ENCODE results near the gene NCBP1. TPM values are rescaled to one million over a fixed set of nuclear protein-coding genes. Genes with fewer than 3 reads are reported as not detected.

NCBP1 gene, protein sequence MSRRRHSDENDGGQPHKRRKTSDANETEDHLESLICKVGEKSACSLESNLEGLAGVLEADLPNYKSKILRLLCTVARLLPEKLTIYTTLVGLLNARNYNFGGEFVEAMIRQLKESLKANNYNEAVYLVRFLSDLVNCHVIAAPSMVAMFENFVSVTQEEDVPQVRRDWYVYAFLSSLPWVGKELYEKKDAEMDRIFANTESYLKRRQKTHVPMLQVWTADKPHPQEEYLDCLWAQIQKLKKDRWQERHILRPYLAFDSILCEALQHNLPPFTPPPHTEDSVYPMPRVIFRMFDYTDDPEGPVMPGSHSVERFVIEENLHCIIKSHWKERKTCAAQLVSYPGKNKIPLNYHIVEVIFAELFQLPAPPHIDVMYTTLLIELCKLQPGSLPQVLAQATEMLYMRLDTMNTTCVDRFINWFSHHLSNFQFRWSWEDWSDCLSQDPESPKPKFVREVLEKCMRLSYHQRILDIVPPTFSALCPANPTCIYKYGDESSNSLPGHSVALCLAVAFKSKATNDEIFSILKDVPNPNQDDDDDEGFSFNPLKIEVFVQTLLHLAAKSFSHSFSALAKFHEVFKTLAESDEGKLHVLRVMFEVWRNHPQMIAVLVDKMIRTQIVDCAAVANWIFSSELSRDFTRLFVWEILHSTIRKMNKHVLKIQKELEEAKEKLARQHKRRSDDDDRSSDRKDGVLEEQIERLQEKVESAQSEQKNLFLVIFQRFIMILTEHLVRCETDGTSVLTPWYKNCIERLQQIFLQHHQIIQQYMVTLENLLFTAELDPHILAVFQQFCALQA
- 22.9 to 27.6 TPM (median 26.3 TPM) in 5 replicates for total RNA-seq (2022; extraction: Qiagen RNA extraction; ENCODE audit: low read depth)

DNA sequence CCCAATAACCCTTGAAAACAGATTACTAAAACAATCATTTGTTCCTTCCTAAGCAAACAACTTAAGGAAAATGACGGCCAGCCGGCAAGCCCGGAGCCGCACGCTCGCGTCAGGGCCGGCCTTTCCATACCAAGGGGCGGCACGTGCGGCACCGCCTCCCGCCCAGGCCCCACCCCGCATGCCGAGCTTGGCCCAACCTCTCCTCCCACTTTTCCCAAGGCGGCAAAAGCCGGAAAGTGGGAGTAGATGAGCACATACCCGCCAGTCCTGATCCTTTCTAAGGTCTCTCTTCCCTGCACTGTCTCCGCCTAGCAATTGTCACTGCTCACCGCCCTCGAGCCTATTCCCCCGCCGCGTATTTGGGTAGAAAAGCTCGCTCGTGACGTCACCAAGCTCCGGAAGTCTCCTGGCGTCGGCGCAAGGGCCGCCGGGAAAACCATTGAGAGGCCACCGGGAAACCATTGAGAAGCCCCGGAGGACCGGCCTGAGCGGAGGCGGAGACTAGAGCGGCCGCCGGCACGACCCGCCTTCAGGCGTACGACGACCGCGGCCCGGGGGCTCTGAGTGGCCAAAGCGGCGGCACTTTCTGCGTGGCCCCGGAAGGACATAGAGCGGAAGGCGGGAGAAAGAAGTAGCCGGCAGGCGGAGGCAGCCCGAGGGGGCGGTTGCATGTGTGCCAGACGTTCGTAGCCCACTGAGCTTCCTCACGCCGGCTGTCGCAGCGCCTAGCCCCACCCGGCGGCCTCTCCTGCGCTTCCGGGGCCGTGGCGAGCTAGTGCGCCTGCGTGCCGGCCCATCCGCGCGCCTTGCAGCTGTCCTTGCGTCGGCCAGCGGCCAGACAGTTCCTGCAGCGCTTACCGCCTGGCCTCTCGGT, at the start of gene NCBP1, which contains the start of gene TSTD2:
Gene NCBP1 (plus strand): TSS at position 837 of the 874 bp plus-strand sequence. CDS start 61 bp downstream, outside the sequence.
Gene TSTD2 (minus strand): TSS at position 384 of the 874 bp plus-strand sequence. CDS start 5,806 bp downstream, outside the sequence.

DNA sequence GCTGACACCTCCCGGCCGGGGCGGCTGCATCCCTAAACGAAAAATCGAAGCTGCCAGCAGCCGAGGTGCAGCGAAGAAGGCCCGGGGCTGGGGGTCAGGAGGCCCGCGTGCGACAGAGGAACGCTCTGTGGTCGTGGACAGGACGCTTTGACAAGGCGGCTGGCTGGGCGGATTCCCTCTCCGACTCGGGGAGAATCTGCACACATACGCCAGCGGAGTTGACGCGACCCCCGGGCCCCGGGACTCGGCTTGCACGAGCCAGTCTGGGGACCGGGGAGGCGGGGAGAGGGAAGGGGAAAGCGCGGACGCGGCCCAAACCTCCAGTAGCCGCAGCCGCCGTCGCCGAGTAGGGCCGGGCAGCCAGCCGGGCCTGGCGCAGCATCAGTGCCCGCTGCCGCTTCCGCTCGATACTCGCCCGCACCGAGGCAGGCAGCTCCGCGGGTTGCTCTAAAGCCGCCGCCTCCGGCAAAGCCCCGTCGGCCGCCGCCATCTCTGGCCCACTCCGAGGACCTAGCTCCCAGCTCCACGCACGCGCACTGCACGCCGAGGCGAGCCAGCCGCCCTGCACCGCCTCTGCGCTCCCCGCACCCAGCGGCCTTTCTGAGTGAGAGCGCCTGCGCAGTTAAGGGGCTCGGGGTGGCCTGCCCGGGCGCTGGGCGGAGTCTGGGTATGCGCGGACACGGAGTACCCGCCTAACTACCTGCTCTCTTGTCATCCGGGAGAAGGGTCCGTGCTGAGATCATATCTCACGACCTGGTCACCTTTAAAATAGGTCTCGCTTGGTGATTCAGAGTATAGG, 63.4 kb downstream of the NCBP1 start, which contains the start of gene XPA:
Gene XPA (minus strand): TSS at position 538 of the 799 bp plus-strand sequence. CDS start 48 bp downstream, at position 490.

Other genes starting within 250 kb of the NCBP1 start
- gene TDRD7, start 221.7 kb upstream of the NCBP1 start, total RNA-seq (2022; extraction: Qiagen RNA extraction; ENCODE audit: low read depth) = 9.8 to 13.5 TPM (median 12.9 TPM) in 5 replicates
- gene TMOD1, start 132.2 kb upstream of the NCBP1 start, total RNA-seq (2022; extraction: Qiagen RNA extraction; ENCODE audit: low read depth) = 1.6 to 2.4 TPM (median 2.1 TPM) in 5 replicates
- 8.2 to 12.3 TPM (median 10.0 TPM) in 5 replicates for gene TSTD2, start 453 bp upstream of the NCBP1 start, total RNA-seq (2022; extraction: Qiagen RNA extraction; ENCODE audit: low read depth)
- 13.4 to 15.6 TPM (median 14.7 TPM) in 5 replicates for gene XPA, start 63.5 kb downstream of the NCBP1 start, total RNA-seq (2022; extraction: Qiagen RNA extraction; ENCODE audit: low read depth)
- 3.1 to 4.7 TPM (median 4.0 TPM) in 5 replicates for gene FOXE1, start 219.4 kb downstream of the NCBP1 start, total RNA-seq (2022; extraction: Qiagen RNA extraction; ENCODE audit: low read depth)